Smooth muscle cell (in vitro differentiated cells): ENCODE data around the gene SLC39A5. TPM values are rescaled to one million over a fixed set of nuclear protein-coding genes. Genes with fewer than 3 reads are reported as not detected.
"Not testable (repeated sequence)": the region's sequence is repeated elsewhere in the genome, so short reads cannot be mapped to it uniquely, and the experiment has no call there.

Experiments
- DNase-seq: peaks from one replicate; lab custom pipeline; 2025; ENCODE audit not compliant: unreplicated experiment; lab: John Stamatoyannopoulos, UW
- H2AFZ ChIP-seq: fragments of 200-600 bp; sonication (generic); 2 replicates; pipeline ENCODE4 v1.6.0; 2016; ENCODE audit warnings: antibody characterized with exemption, low read depth, mild to moderate bottlenecking
- H3F3A ChIP-seq: fragments of 200-600 bp; sonication (generic); 2 replicates; pipeline ENCODE4 v1.6.0; 2017; ENCODE audit warnings: antibody characterized with exemption, low read depth
- H3K27ac ChIP-seq: fragments of 200-600 bp; sonication (generic); 2 replicates; pipeline ENCODE4 v1.5.1; 2016; ENCODE audit warnings: low read depth, mild to moderate bottlenecking
- H3K27me3 ChIP-seq: fragments of 200-600 bp; sonication (generic); 2 replicates; pipeline ENCODE4 v1.6.1; 2016; ENCODE audit warnings: low read depth, mild to moderate bottlenecking
- H3K36me3 ChIP-seq: fragments of 200-600 bp; sonication (generic); 2 replicates; pipeline ENCODE4 v1.5.1; 2016; ENCODE audit warnings: low read depth
- H3K4me1 ChIP-seq: fragments of 200-600 bp; sonication (generic); 2 replicates; pipeline ENCODE4 v1.5.1; 2016; ENCODE audit warnings: low read depth
- H3K4me2 ChIP-seq: fragments of 200-600 bp; sonication (generic); 2 replicates; pipeline ENCODE4 v1.6.0; 2016; ENCODE audit warnings: mild to moderate bottlenecking
- H3K4me3 ChIP-seq: fragments of 200-600 bp; sonication (generic); 2 replicates; pipeline ENCODE4 v1.5.1; 2016; ENCODE audit warnings: mild to moderate bottlenecking
- H3K79me2 ChIP-seq: fragments of 200-600 bp; sonication (generic); 2 replicates; pipeline ENCODE4 v1.6.0; 2016; ENCODE audit warnings: low read depth, mild to moderate bottlenecking
- H3K9ac ChIP-seq: fragments of 200-600 bp; sonication (generic); 2 replicates; pipeline ENCODE4 v1.6.0; 2016; ENCODE audit warnings: low read depth
- H3K9me3 ChIP-seq: fragments of 200-600 bp; sonication (generic); replicated peaks from 2 replicates; pipeline ENCODE4 v1.5.1; 2016; ENCODE audit warnings: low read depth
- H4K20me1 ChIP-seq: fragments of 200-600 bp; sonication (generic); 2 replicates; pipeline ENCODE4 v1.6.0; 2016; ENCODE audit warnings: low read depth
- CTCF ChIP-seq: fragments of 200-600 bp; sonication (generic); IDR thresholded peaks from 2 replicates; pipeline ENCODE4 v1.5.1; 2017; ENCODE audit warnings: borderline replicate concordance, mild to moderate bottlenecking, antibody characterized with exemption; ENCODE audit not compliant: insufficient read depth, poor library complexity, severe bottlenecking
- WGBS: methylation state at CpG from one replicate; pipeline ENCODE4 v1.1.7; 2016; ENCODE audit warnings: low lambda C conversion rate; 5-methylcytosine and 5-hydroxymethylcytosine counted together
- polyA plus RNA-seq: library from polyadenylated mRNA; unstranded; fragments of >200 nt; fragmentation: Nextera tagmentation; extraction: Ambion mirVana; gene quantifications from 2 replicates; pipeline ENCODE4 v1.2.1, GENCODE V29; 2016
- total RNA-seq: library from RNA; depleted of rRNA; stranded (reverse); fragments of >200 nt; gene quantifications from 2 replicates; pipeline ENCODE4 v1.2.3, GENCODE V29; 2014

Gene SLC39A5
- total and polyA plus RNA-seq, 2 experiments from 2014 or later, result 0.36 TPM; not detected in 1

GRCh38 chr12:56266693-56267442 lies 37.0 kb downstream of the SLC39A5 start, which contains the start of gene COQ10A:
TSS of gene COQ10A (plus strand) at chr12:56266942. CDS start at chr12:56267119, 177 bp downstream.
- no peaks in the 10 kb centered on the region for H3K27me3 ChIP-seq
- peak within 1 kb of the TSS; percentile 85 for H2AFZ ChIP-seq
- 2% methylated on average over 45 of the region's 68 CpGs for WGBS
- no peaks in the 10 kb centered on the region for H3K36me3 ChIP-seq
- TF ChIP-seq CTCF, result peak; percentile 46
- peak within 1 kb of the TSS; percentile 90 for H3K4me2 ChIP-seq
- H3K9ac ChIP-seq, result peak within 1 kb of the TSS; percentile 88
- H3K4me1 ChIP-seq, result peaks cover 4% of the 10 kb centered on the region
- peaks cover 21% of the 10 kb centered on the region for H3F3A ChIP-seq
- no peaks in the 10 kb centered on the region for H3K9me3 ChIP-seq
- DNase-seq, result peak; percentile 93
- no peaks in the 10 kb centered on the region for H4K20me1 ChIP-seq
- peak within 1 kb of the TSS; percentile 76 for H3K4me3 ChIP-seq
- H3K27ac ChIP-seq, result peak within 1 kb of the TSS; percentile 90
- no peaks in the 10 kb centered on the region for H3K79me2 ChIP-seq

GRCh38 chr12:56267443-56268071 lies 37.7 kb downstream of the SLC39A5 start:
- Histone ChIP-seq H3K79me2 (no peaks in the 10 kb centered on the region), H3F3A (peaks cover 21% of the 10 kb centered on the region), H3K9me3 (no peaks in the 10 kb centered on the region), H2AFZ (peak overlapping the region; percentile 85), H3K4me1 (peaks cover 4% of the 10 kb centered on the region), H4K20me1 (no peaks in the 10 kb centered on the region), H3K9ac (peak overlapping the region; percentile 88), H3K4me3 (peak overlapping the region; percentile 76), H3K27ac (no peak overlapping the region), H3K4me2 (peak overlapping the region; percentile 90), H3K27me3 (no peaks in the 10 kb centered on the region), H3K36me3 (no peaks in the 10 kb centered on the region)
- WGBS, result 34% methylated on average over 19 of the region's 21 CpGs
- no peak for TF ChIP-seq CTCF
- DNase-seq, result no peak

- DNase-seq, result no peak
- Histone ChIP-seq H3K9ac (no peak overlapping the region), H2AFZ (no peak overlapping the region), H3K27me3 (no peaks in the 10 kb centered on the region), H3K4me3 (no peak overlapping the region), H3K27ac (no peak overlapping the region), H3K4me1 (peaks cover 4% of the 10 kb centered on the region), H3K4me2 (no peak overlapping the region), H4K20me1 (no peaks in the 10 kb centered on the region), H3K36me3 (peaks cover 14% of the 10 kb centered on the region), H3F3A (peaks cover 21% of the 10 kb centered on the region), H3K79me2 (no peaks in the 10 kb centered on the region), H3K9me3 (no peaks in the 10 kb centered on the region)
- peak; percentile 9 for TF ChIP-seq CTCF
- WGBS, result 33% methylated on average over 1 of the region's 1 CpG
Measured at GRCh38 chr12:56271031-56271430, 41.2 kb downstream of the SLC39A5 start.

GRCh38 chr12:56272468-56272867 lies 42.6 kb downstream of the SLC39A5 start:
- H4K20me1 ChIP-seq, H3K79me2 ChIP-seq, H3K4me1 ChIP-seq, H3K27me3 ChIP-seq, H3K4me3 ChIP-seq, H3K27ac ChIP-seq, H3K9me3 ChIP-seq, H2AFZ ChIP-seq, DNase-seq, H3K4me2 ChIP-seq, H3K9ac ChIP-seq: not testable (repeated sequence)
- 93% methylated on average over 2 of the region's 2 CpGs for WGBS
- Histone ChIP-seq H3K36me3 (peaks cover 14% of the 10 kb centered on the region), H3F3A (peaks cover 21% of the 10 kb centered on the region)
